K562 (cell line): Measurements from ENCODE around the gene GLB1L2. TPM values are rescaled to one million over a fixed set of nuclear protein-coding genes. Genes with fewer than 3 reads are reported as not detected.

Source experiments
- FOXP1 ChIP-seq: sonication (generic); formaldehyde crosslinking; IDR thresholded peaks from 2 replicates; pipeline ENCODE4 v1.8.0; 2022; ENCODE audit warnings: mild to moderate bottlenecking, missing genetic modification reagents
- HLTF ChIP-seq: fragments of 450-650 bp; IDR thresholded peaks from 2 replicates; pipeline ENCODE4 v1.6.1; 2016
- HMGXB4 ChIP-seq: sonication (generic); formaldehyde crosslinking; IDR thresholded peaks from 2 replicates; pipeline ENCODE4 v1.8.1; 2023; ENCODE audit warnings: mild to moderate bottlenecking, missing genetic modification reagents
- KLF13 ChIP-seq: fragments of 450-650 bp; IDR thresholded peaks from 2 replicates; pipeline ENCODE4 v1.6.1; 2016; ENCODE audit warnings: missing genetic modification characterization, low read depth, mild to moderate bottlenecking, missing compliant biosample characterization, moderate library complexity, borderline replicate concordance
- LEF1 ChIP-seq: fragments of 450-650 bp; IDR thresholded peaks from 2 replicates; pipeline ENCODE4 v1.6.1; 2016; ENCODE audit warnings: mild to moderate bottlenecking
- PHB ChIP-seq: fragments of 250-450 bp; sonication (Bioruptor Pico); IDR thresholded peaks from 2 replicates; pipeline ENCODE4 v1.5.0; 2021
- PHF8 ChIP-seq: fragments of 200-600 bp; sonication (generic); IDR thresholded peaks from 2 replicates; pipeline ENCODE4 v1.6.1; 2012; ENCODE audit warnings: mixed run types, mild to moderate bottlenecking, inconsistent platforms, low read length, moderate library complexity, borderline replicate concordance
- ZBTB9 ChIP-seq: fragments of 450-650 bp; formaldehyde crosslinking; IDR thresholded peaks from 2 replicates; pipeline ENCODE4 v1.4.0; 2020; ENCODE audit warnings: mild to moderate bottlenecking, moderate library complexity
- ZNF24 ChIP-seq: fragments of 450-650 bp; IDR thresholded peaks from 2 replicates; pipeline ENCODE4 v1.6.1; 2016
- polyA plus RNA-seq, 8 experiments: library from polyadenylated mRNA; depleted of rRNA in 4 of 8; stranded (reverse) in 5 of 8; unstranded in 3 of 8; fragments of >200 nt; fragmentation: Nextera tagmentation in 2 of 8; fragmentation: Illumina TruSeq in 1 of 8; extraction: Ambion mirVana in 2 of 8; extraction: Trizol in 1 of 8; gene quantifications; 2 replicates each; pipeline versions ENCODE4 v1.2.1 to v1.2.3, GENCODE V29; 2011 to 2014; ENCODE audit warnings: inconsistent platforms in 1 of 8, missing spikeins in 1 of 8
- total RNA-seq, 7 experiments: library from RNA; depleted of rRNA in 6 of 7; stranded (reverse); fragments of >200 nt in 6 of 7; fragmentation: Illumina TruSeq in 2 of 7; extraction: Trizol in 2 of 7; gene quantifications; 2 replicates each; pipeline versions ENCODE4 v1.2.1 to v1.2.3, GENCODE V29; 2011 to 2021; ENCODE audit warnings: low replicate concordance in 1 of 7
- TF ChIP-seq, protein P1 (sequence below): sonication (generic); formaldehyde crosslinking; IDR thresholded peaks from 2 replicates; pipeline ENCODE4 v1.8.0; 2022; ENCODE audit warnings: mild to moderate bottlenecking, low read depth, missing genetic modification reagents
- TF ChIP-seq, protein P2 (sequence below): fragments of 450-650 bp; IDR thresholded peaks from 2 replicates; pipeline ENCODE4 v1.6.1; 2016; ENCODE audit warnings: mild to moderate bottlenecking, moderate library complexity

Gene GLB1L2
- total and polyA plus RNA-seq, 9 of the 15 experiments (the other 6 are each of a cell fraction or from before 2014, with no cell fraction given), result 0.84 to 21.4 (median 13.8) TPM

- TF ChIP-seq, protein P1, sequence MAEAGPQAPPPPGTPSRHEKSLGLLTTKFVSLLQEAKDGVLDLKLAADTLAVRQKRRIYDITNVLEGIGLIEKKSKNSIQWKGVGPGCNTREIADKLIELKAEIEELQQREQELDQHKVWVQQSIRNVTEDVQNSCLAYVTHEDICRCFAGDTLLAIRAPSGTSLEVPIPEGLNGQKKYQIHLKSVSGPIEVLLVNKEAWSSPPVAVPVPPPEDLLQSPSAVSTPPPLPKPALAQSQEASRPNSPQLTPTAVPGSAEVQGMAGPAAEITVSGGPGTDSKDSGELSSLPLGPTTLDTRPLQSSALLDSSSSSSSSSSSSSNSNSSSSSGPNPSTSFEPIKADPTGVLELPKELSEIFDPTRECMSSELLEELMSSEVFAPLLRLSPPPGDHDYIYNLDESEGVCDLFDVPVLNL (CRISPR knock-in tag), result no peak
- TF ChIP-seq KLF13 (tag), result no peak; the same call in 1 of the 2 replicates
- 0 out of 2 replicates have a peak, but pooled peaks have one; percentile 39 for TF ChIP-seq ZBTB9 (CRISPR knock-in tag)
- TF ChIP-seq FOXP1, result peak; percentile 95
- no peak for TF ChIP-seq ZNF24
- peak; percentile 58; the same call in 1 of the 2 replicates for TF ChIP-seq PHF8
- no peak for TF ChIP-seq LEF1
- TF ChIP-seq PHB, result no peak
- TF ChIP-seq, protein P2, sequence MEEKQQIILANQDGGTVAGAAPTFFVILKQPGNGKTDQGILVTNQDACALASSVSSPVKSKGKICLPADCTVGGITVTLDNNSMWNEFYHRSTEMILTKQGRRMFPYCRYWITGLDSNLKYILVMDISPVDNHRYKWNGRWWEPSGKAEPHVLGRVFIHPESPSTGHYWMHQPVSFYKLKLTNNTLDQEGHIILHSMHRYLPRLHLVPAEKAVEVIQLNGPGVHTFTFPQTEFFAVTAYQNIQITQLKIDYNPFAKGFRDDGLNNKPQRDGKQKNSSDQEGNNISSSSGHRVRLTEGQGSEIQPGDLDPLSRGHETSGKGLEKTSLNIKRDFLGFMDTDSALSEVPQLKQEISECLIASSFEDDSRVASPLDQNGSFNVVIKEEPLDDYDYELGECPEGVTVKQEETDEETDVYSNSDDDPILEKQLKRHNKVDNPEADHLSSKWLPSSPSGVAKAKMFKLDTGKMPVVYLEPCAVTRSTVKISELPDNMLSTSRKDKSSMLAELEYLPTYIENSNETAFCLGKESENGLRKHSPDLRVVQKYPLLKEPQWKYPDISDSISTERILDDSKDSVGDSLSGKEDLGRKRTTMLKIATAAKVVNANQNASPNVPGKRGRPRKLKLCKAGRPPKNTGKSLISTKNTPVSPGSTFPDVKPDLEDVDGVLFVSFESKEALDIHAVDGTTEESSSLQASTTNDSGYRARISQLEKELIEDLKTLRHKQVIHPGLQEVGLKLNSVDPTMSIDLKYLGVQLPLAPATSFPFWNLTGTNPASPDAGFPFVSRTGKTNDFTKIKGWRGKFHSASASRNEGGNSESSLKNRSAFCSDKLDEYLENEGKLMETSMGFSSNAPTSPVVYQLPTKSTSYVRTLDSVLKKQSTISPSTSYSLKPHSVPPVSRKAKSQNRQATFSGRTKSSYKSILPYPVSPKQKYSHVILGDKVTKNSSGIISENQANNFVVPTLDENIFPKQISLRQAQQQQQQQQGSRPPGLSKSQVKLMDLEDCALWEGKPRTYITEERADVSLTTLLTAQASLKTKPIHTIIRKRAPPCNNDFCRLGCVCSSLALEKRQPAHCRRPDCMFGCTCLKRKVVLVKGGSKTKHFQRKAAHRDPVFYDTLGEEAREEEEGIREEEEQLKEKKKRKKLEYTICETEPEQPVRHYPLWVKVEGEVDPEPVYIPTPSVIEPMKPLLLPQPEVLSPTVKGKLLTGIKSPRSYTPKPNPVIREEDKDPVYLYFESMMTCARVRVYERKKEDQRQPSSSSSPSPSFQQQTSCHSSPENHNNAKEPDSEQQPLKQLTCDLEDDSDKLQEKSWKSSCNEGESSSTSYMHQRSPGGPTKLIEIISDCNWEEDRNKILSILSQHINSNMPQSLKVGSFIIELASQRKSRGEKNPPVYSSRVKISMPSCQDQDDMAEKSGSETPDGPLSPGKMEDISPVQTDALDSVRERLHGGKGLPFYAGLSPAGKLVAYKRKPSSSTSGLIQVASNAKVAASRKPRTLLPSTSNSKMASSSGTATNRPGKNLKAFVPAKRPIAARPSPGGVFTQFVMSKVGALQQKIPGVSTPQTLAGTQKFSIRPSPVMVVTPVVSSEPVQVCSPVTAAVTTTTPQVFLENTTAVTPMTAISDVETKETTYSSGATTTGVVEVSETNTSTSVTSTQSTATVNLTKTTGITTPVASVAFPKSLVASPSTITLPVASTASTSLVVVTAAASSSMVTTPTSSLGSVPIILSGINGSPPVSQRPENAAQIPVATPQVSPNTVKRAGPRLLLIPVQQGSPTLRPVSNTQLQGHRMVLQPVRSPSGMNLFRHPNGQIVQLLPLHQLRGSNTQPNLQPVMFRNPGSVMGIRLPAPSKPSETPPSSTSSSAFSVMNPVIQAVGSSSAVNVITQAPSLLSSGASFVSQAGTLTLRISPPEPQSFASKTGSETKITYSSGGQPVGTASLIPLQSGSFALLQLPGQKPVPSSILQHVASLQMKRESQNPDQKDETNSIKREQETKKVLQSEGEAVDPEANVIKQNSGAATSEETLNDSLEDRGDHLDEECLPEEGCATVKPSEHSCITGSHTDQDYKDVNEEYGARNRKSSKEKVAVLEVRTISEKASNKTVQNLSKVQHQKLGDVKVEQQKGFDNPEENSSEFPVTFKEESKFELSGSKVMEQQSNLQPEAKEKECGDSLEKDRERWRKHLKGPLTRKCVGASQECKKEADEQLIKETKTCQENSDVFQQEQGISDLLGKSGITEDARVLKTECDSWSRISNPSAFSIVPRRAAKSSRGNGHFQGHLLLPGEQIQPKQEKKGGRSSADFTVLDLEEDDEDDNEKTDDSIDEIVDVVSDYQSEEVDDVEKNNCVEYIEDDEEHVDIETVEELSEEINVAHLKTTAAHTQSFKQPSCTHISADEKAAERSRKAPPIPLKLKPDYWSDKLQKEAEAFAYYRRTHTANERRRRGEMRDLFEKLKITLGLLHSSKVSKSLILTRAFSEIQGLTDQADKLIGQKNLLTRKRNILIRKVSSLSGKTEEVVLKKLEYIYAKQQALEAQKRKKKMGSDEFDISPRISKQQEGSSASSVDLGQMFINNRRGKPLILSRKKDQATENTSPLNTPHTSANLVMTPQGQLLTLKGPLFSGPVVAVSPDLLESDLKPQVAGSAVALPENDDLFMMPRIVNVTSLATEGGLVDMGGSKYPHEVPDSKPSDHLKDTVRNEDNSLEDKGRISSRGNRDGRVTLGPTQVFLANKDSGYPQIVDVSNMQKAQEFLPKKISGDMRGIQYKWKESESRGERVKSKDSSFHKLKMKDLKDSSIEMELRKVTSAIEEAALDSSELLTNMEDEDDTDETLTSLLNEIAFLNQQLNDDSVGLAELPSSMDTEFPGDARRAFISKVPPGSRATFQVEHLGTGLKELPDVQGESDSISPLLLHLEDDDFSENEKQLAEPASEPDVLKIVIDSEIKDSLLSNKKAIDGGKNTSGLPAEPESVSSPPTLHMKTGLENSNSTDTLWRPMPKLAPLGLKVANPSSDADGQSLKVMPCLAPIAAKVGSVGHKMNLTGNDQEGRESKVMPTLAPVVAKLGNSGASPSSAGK, result peak; percentile 97
- TF ChIP-seq HMGXB4 (CRISPR knock-in tag), result peak; percentile 86; the same call in 1 of the 2 replicates
- TF ChIP-seq HLTF, result no peak
Observed at GRCh38 chr11:134331354-134332188, at the start of gene GLB1L2 (continued).
